Endodermal cell (in vitro differentiated cells): ENCODE data around the gene PTPRR. TPM values are rescaled to one million over a fixed set of nuclear protein-coding genes. Genes with fewer than 3 reads are reported as not detected.

Source experiments
- DNase-seq: peaks from one replicate; pipeline ENCODE4 v3.0.0-alpha.2; 2017
- H3K27ac ChIP-seq: 2 replicates; pipeline ENCODE4 v1.5.1; 2013; ENCODE audit warnings: mild to moderate bottlenecking, low read depth, low read length, moderate library complexity
- H3K27me3 ChIP-seq: 2 replicates; pipeline ENCODE4 v1.6.1; 2013; ENCODE audit warnings: mild to moderate bottlenecking, low read length, moderate library complexity; ENCODE audit not compliant: insufficient read depth, control insufficient read depth, poor library complexity, severe bottlenecking
- H3K36me3 ChIP-seq: 2 replicates; pipeline ENCODE4 v1.7.0; 2013; ENCODE audit warnings: mild to moderate bottlenecking, low read length, moderate library complexity; ENCODE audit not compliant: control insufficient read depth, insufficient read depth
- H3K4me1 ChIP-seq: one replicate; pipeline ENCODE4 v1.7.0; 2013; ENCODE audit warnings: low read length; ENCODE audit not compliant: control insufficient read depth, insufficient read depth
- H3K4me3 ChIP-seq: 2 replicates; pipeline ENCODE4 v1.5.1; 2013; ENCODE audit warnings: mild to moderate bottlenecking, low read length, moderate library complexity
- H3K9ac ChIP-seq: 2 replicates; pipeline ENCODE4 v1.6.1; 2013; ENCODE audit warnings: mild to moderate bottlenecking, low read length, moderate library complexity; ENCODE audit not compliant: poor library complexity, severe bottlenecking; ENCODE audit errors: extremely low read depth
- H3K9me3 ChIP-seq: 2 replicates; pipeline ENCODE4 v1.6.1; 2013; ENCODE audit warnings: mild to moderate bottlenecking, low read length, moderate library complexity; ENCODE audit not compliant: control insufficient read depth
- H3K27ac Mint-ChIP-seq: 2 replicates; pipeline ENCODE4 v1.8.0; 2020; ENCODE audit warnings: mixed read lengths
- H3K27me3 Mint-ChIP-seq: 2 replicates; pipeline ENCODE4 v1.8.0; 2021; ENCODE audit warnings: mild to moderate bottlenecking, mixed read lengths; ENCODE audit not compliant: insufficient read depth
- H3K36me3 Mint-ChIP-seq: 2 replicates; pipeline ENCODE4 v1.8.0; 2020; ENCODE audit warnings: low read depth, mixed read lengths
- H3K4me1 Mint-ChIP-seq: 2 replicates; pipeline ENCODE4 v1.8.0; 2020; ENCODE audit warnings: mixed read lengths
- H3K4me3 Mint-ChIP-seq: 2 replicates; pipeline ENCODE4 v1.8.0; 2020; ENCODE audit warnings: mild to moderate bottlenecking, moderate library complexity, mixed read lengths
- H3K9me3 Mint-ChIP-seq: 2 replicates; pipeline ENCODE4 v1.8.0; 2020; ENCODE audit warnings: mild to moderate bottlenecking, mixed read lengths
- CTCF ChIP-seq: fragments of 200-600 bp; sonication (generic); conservative IDR thresholded peaks from 2 replicates; pipeline ENCODE4 v1.5.0; 2021; ENCODE audit warnings: antibody characterized with exemption, mild to moderate bottlenecking
- WGBS, 2 experiments: methylation state at CpG; one replicate each; pipeline versions ENCODE4 v1.1.5 to v1.1.7; 2013; ENCODE audit warnings: missing lambda C conversion rate in 2 of 2, mixed read lengths in 1 of 2; ENCODE audit not compliant: insufficient coverage in 1 of 2, insufficient read length in 1 of 2; 5-methylcytosine and 5-hydroxymethylcytosine counted together
- total RNA-seq, 2 donors: library from RNA; stranded (reverse); fragmentation: NEBNext Ultra II Directional in 1 of 2; extraction: Animal tissue kit (Norgen Biotek cat#: 25700) in 1 of 2; gene quantifications; 2 replicates in 1 of 2; 3 replicates in 1 of 2; pipeline ENCODE4 v1.2.1, GENCODE V29; 2021

Gene PTPRR
- total RNA-seq, 2 donors from 2014 or later: 0.27 to 0.40 TPM

GRCh38 chr12:70842136-70842535 lies 78.4 kb downstream of the PTPRR start:
- Mint-ChIP-seq H3K27me3 (no peaks in the 10 kb centered on the region), H3K4me3 (no peak overlapping the region), H3K9me3 (no peaks in the 10 kb centered on the region), H3K27ac (no peak overlapping the region), H3K36me3 (no peaks in the 10 kb centered on the region), H3K4me1 (peaks cover 28% of the 10 kb centered on the region)
- no peaks in the 10 kb centered on the region for H3K4me1 ChIP-seq
- no peak overlapping the region for H3K9ac ChIP-seq
- DNase-seq: no peak
- no peaks in the 10 kb centered on the region for H3K36me3 ChIP-seq
- H3K9me3 ChIP-seq: no peaks in the 10 kb centered on the region
- WGBS, 2 experiments: 75 to 97% methylated on average over 1 of the region's 1 CpG
- no peak overlapping the region for H3K27ac ChIP-seq
- no peak for TF ChIP-seq CTCF
- no peak overlapping the region for H3K4me3 ChIP-seq
- no peaks in the 10 kb centered on the region for H3K27me3 ChIP-seq

- TF ChIP-seq CTCF: no peak
- no peaks in the 10 kb centered on the region for H3K27me3 ChIP-seq
- Mint-ChIP-seq H3K9me3 (no peaks in the 10 kb centered on the region), H3K4me3 (no peak overlapping the region), H3K27me3 (no peaks in the 10 kb centered on the region), H3K36me3 (no peaks in the 10 kb centered on the region), H3K27ac (no peak overlapping the region), H3K4me1 (peaks cover 28% of the 10 kb centered on the region)
- H3K4me1 ChIP-seq: no peaks in the 10 kb centered on the region
- no peak overlapping the region for H3K9ac ChIP-seq
- no peaks in the 10 kb centered on the region for H3K9me3 ChIP-seq
- H3K27ac ChIP-seq: no peak overlapping the region
- WGBS, 2 experiments: 90 to 100% methylated on average over 2 to 3 of the region's 4 CpGs
- no peak overlapping the region for H3K4me3 ChIP-seq
- H3K36me3 ChIP-seq: no peaks in the 10 kb centered on the region
- no peak for DNase-seq
These were observed 79.7 kb downstream of the PTPRR start for GRCh38 chr12:70840656-70841350.

GRCh38 chr12:70839544-70839943 lies 81.0 kb downstream of the PTPRR start:
- no peaks in the 10 kb centered on the region for H3K27me3 ChIP-seq
- no peak overlapping the region for H3K27ac Mint-ChIP-seq
- H3K27me3 Mint-ChIP-seq: no peaks in the 10 kb centered on the region
- peaks cover 28% of the 10 kb centered on the region for H3K4me1 Mint-ChIP-seq
- H3K36me3 Mint-ChIP-seq: no peaks in the 10 kb centered on the region
- DNase-seq: peak; percentile 61
- no peaks in the 10 kb centered on the region for H3K36me3 ChIP-seq
- peak; percentile 65 for TF ChIP-seq CTCF
- H3K4me3 Mint-ChIP-seq: no peak overlapping the region
- H3K9me3 ChIP-seq: no peaks in the 10 kb centered on the region
- no peaks in the 10 kb centered on the region for H3K4me1 ChIP-seq
- no peak overlapping the region for H3K4me3 ChIP-seq
- 86 to 89% methylated on average over 3 of the region's 3 CpGs for WGBS, 2 experiments
- no peak overlapping the region for H3K9ac ChIP-seq
- no peaks in the 10 kb centered on the region for H3K9me3 Mint-ChIP-seq
- no peak overlapping the region for H3K27ac ChIP-seq
